Right lobe of liver (tissue), 6 donors: ENCODE results near the gene METTL17. TPM values are rescaled to one million over a fixed set of nuclear protein-coding genes. Genes with fewer than 3 reads are reported as not detected.

ENCODE experiments used
- ATAC-seq, 4 donors: fragments of 200-7000 bp; cut with Tn5 transposase; one replicate each; pipeline ENCODE4 v1.9.1; 2020; ENCODE audit warnings: mild to moderate bottlenecking in 4 of 4, moderate library complexity in 4 of 4
- DNase-seq, 3 donors: peaks; one replicate each; pipeline ENCODE4 v3.0.0-alpha.2; 2020
- H3K27ac ChIP-seq, 3 donors: fragments of 200-600 bp; one replicate each; pipeline ENCODE4 v1.8.0; 2022
- H3K27me3 ChIP-seq, 2 donors: fragments of 200-600 bp; one replicate each; pipeline ENCODE4 v1.8.0; 2022
- H3K36me3 ChIP-seq, 4 donors: fragments of 200-600 bp; sonication (generic) in 1 of 4; one replicate each; pipeline versions ENCODE4 v1.5.1 to v1.8.0; 2017 to 2022; ENCODE audit warnings: control low read depth in 1 of 4
- H3K4me1 ChIP-seq, 4 donors: fragments of 200-600 bp; sonication (generic) in 1 of 4; one replicate each; pipeline versions ENCODE4 v1.5.1 to v1.8.0; 2017 to 2022; ENCODE audit warnings: control low read depth in 1 of 4
- H3K4me3 ChIP-seq, 3 donors: fragments of 200-600 bp; one replicate each; pipeline ENCODE4 v1.8.0; 2022
- H3K9me3 ChIP-seq, 4 donors: fragments of 200-600 bp; sonication (generic) in 1 of 4; one replicate each; pipeline versions ENCODE4 v1.5.1 to v1.8.0; 2017 to 2022; ENCODE audit warnings: control low read depth in 1 of 4
- POLR2A ChIP-seq: fragments of 450-650 bp; IDR thresholded peaks from one replicate; pipeline ENCODE4 v1.6.1; 2017; ENCODE audit warnings: antibody characterized with exemption, mild to moderate bottlenecking
- WGBS: methylation state at CpG from one replicate; pipeline ENCODE4 v1.1.6; 2018; ENCODE audit warnings: low coverage, low lambda C conversion rate; ENCODE audit not compliant: insufficient coverage; ENCODE audit errors: missing lambda C conversion rate; 5-methylcytosine and 5-hydroxymethylcytosine counted together
- intact Hi-C, 2 donors: fragments of 100-400 bp; cut with DNase I; formaldehyde crosslinking; loops; one replicate each; pipeline versions ENCODE4 v1.11.2 to v1.14.1; 2022
- total RNA-seq, 6 experiments: library from RNA; depleted of rRNA in 2 of 6; stranded (reverse); fragments of >200 nt in 2 of 6; fragmentation: NEBNext Ultra II Directional in 3 of 6; extraction: Animal tissue kit (Norgen Biotek cat#: 25700) in 3 of 6; gene quantifications; one replicate each; pipeline versions ENCODE4 v1.1.0 to v1.2.4, GENCODE V29; 2016 to 2023
- TF ChIP-seq, protein P1 (sequence below), 4 donors: fragments of 200-600 bp in 3 of 4; fragments of 450-650 bp in 1 of 4; IDR thresholded peaks; one replicate each; pipeline versions ENCODE4 v1.5.1 to v1.8.0; 2016 to 2022; ENCODE audit warnings: antibody characterized with exemption in 4 of 4, mild to moderate bottlenecking in 2 of 4
- donor health status: DM: no; HTN: yes; CAD: no.
- donor health status: DM: no; HTN: no; CAD: no.
- donor health status: DM: no; HTN: no; CAD: no.
- donor health status: DM: no; HTN: yes; CAD: no.
- donor health status: DM: no; HTN: yes; CAD: no.

METTL17 gene
- total RNA-seq, 6 experiments from 2014 or later, result 27.5 to 70.7 (median 34.6) TPM

DNA sequence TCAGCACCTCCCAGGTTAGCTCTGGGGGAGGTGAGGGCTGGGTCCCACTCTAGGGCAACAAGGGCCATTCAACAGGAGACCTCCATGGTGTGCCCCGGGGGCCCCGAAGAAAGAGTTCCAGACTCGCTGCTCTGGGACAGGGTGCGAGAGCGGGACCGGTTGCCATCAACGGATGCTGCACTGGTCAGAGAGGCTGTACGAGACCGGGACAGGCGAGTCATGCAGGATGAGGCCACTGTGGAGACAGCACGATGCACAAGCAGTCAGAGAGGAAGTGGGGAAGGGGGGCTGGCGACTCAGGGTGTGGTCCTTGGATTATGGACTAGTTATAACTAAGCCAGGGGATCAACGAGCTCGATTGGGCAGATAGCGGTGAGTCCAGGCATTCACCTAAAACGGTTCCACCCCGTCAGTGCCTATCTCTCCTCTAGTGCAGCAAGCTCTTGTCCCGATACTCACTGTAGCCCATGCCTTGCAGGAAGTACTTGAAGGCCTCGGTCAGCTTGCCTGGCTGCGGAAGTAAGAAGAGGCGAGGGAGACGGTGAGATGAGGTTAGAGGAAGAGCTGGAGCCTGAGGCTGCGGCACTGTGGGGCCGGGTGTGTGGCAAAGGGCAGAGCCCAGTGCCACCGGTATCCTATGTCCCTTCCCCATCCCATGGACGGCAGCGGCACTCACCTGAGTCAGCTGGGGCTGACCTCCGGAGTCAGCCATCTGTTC, 27.9 kb downstream of the METTL17 start:
- Histone ChIP-seq H3K4me1 (peaks cover 0 to 10% (median under 1%) of the 10 kb centered on the region in 4 donors), H3K27ac (no peak overlapping the region), H3K36me3 (peaks cover 0 to 50% (median 29%) of the 10 kb centered on the region in 4 donors), H3K27me3 (no peaks in the 10 kb centered on the region), H3K9me3 (no peaks in the 10 kb centered on the region), H3K4me3 (no peak overlapping the region)
- TF ChIP-seq, protein P1, sequence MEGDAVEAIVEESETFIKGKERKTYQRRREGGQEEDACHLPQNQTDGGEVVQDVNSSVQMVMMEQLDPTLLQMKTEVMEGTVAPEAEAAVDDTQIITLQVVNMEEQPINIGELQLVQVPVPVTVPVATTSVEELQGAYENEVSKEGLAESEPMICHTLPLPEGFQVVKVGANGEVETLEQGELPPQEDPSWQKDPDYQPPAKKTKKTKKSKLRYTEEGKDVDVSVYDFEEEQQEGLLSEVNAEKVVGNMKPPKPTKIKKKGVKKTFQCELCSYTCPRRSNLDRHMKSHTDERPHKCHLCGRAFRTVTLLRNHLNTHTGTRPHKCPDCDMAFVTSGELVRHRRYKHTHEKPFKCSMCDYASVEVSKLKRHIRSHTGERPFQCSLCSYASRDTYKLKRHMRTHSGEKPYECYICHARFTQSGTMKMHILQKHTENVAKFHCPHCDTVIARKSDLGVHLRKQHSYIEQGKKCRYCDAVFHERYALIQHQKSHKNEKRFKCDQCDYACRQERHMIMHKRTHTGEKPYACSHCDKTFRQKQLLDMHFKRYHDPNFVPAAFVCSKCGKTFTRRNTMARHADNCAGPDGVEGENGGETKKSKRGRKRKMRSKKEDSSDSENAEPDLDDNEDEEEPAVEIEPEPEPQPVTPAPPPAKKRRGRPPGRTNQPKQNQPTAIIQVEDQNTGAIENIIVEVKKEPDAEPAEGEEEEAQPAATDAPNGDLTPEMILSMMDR (IDR thresholded peaks at IDR 0.05), result no peak
- TF ChIP-seq POLR2A, result no peak
- peak in 3 of 4 donors; percentile 3 to 12 (median 9) for ATAC-seq
- no peak for DNase-seq
- 62% methylated on average over 12 of the region's 28 CpGs for WGBS
- intact Hi-C loops, result loop anchor here (5.0 to 10.0 kb wide), 2 partner anchors 75 to 77 kb away; partner anchors contain the start of gene ZNF219 (in 1 of the 2)

DNA sequence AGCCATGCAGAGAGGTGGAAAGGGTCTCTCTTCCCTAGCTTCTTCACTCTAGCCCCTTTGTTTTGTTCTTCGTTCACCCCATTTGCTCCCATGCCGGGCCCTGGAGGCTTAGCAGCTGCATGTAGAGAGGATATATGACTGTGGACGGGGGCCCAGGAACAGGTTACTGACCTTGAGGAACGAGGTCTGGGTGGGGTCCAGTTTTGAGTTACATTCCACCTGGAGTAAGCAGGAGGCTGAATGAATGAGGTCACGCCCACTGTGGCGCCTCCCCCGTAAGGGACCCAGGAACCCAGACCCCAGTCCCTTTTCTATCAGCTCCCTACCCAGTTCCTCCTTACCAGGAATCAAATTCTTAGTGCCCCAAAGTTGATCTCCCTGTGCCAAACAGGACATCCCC, 28.5 kb downstream of the METTL17 start:
- 64% methylated on average over 3 of the region's 7 CpGs for WGBS
- intact Hi-C loops, result loop anchor here (5.0 to 10.0 kb wide), 2 partner anchors 74 to 77 kb away; partner anchors contain the start of gene ZNF219 (in 1 of the 2)

DNA sequence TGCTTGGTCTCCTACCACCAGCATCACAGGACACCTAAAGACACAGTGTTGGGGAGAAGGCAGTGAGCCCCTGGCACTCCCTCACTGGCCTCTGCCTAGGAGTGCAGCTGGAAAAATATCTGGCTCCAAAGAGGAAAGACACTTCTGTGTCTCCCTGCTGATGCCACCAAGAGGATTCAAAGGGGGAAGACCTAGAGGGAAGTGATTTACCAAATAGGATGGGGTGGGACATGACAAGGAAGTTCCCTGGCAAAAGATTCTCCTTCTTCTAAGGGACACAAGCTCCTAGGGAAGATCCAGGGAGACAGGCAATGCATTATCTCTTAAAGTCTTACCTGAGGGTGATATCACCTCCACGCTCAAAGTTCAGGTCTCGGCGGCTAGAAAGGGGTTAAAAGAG, 29.0 kb downstream of the METTL17 start:
- intact Hi-C loops, result loop anchor here (5.0 to 10.0 kb wide), 2 partner anchors 74 to 76 kb away; partner anchors contain the start of gene ZNF219 (in 1 of the 2)
- DNase-seq, result no peak
- H3K4me1 ChIP-seq, result peaks cover 0 to 17% (median 2%) of the 10 kb centered on the region in 4 donors
- H3K27ac ChIP-seq, result no peak overlapping the region
- H3K4me3 ChIP-seq, result no peak overlapping the region
- H3K9me3 ChIP-seq, result no peaks in the 10 kb centered on the region
- H3K27me3 ChIP-seq, result no peaks in the 10 kb centered on the region
- no peak for ATAC-seq
- whole genome bisulfite sequencing, result 90% methylated on average over 3 of the region's 3 CpGs
- peaks cover 0 to 50% (median 29%) of the 10 kb centered on the region in 4 donors for H3K36me3 ChIP-seq
- no peak for TF ChIP-seq POLR2A
- TF ChIP-seq, protein P1 (IDR thresholded peaks at IDR 0.05), result no peak

More for the DNA sequence above, 28.5 kb downstream of the METTL17 start:
- no peak overlapping the region for H3K4me3 ChIP-seq
- TF ChIP-seq, protein P1 (IDR thresholded peaks at IDR 0.05), result no peak
- no peak for TF ChIP-seq POLR2A
- ATAC-seq, result no peak
- no peak overlapping the region for H3K27ac ChIP-seq
- peaks cover 0 to 50% (median 29%) of the 10 kb centered on the region in 4 donors for H3K36me3 ChIP-seq
- DNase-seq, result no peak
- H3K9me3 ChIP-seq, result no peaks in the 10 kb centered on the region
- H3K4me1 ChIP-seq, result peaks cover 0 to 16% (median 2%) of the 10 kb centered on the region in 4 donors
- no peaks in the 10 kb centered on the region for H3K27me3 ChIP-seq

DNA sequence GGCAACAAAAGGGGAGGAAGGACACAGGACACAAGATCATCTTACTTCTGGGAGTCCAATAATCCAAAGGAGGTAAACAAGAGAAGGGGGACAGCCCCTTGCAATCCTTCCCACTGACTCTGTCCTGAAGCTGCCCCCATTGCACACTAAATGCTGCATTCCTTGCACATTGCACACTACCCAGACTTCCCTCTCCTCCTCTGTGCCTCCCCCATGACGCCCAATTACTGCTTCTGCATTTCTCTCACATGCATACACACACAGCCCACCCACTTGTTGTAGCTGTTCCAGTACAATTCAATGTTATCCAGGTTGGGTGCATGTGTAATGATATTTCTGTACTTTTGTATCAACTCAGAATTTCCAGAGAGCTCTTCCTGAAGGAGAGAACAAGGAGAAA, 29.6 kb downstream of the METTL17 start:
- no peak overlapping the region for H3K4me3 ChIP-seq
- DNase-seq (no peak), ATAC-seq (no peak)
- intact Hi-C loops, result loop anchor here (5.0 to 10.0 kb wide), 2 partner anchors 73 to 75 kb away; partner anchors contain the start of gene ZNF219 (in 1 of the 2)
- H3K36me3 ChIP-seq, result peaks cover 0 to 50% (median 29%) of the 10 kb centered on the region in 4 donors
- H3K27ac ChIP-seq, result no peak overlapping the region
- H3K4me1 ChIP-seq, result peaks cover 0 to 17% (median 2%) of the 10 kb centered on the region in 4 donors
- H3K27me3 ChIP-seq, result no peaks in the 10 kb centered on the region
- no peak for TF ChIP-seq POLR2A
- TF ChIP-seq, protein P1 (IDR thresholded peaks at IDR 0.05), result no peak
- 38% methylated on average over 1 of the region's 1 CpG for WGBS
- H3K9me3 ChIP-seq, result no peaks in the 10 kb centered on the region
